GM23248 (cell line): ENCODE data around the gene SF3A1. TPM values are rescaled to one million over a fixed set of nuclear protein-coding genes. Genes with fewer than 3 reads are reported as not detected.

ENCODE experiments used
- DNase-seq: peaks from one replicate; pipeline ENCODE4 v3.0.0-alpha.2; 2015
- H2AFZ ChIP-seq: fragments of 200-600 bp; sonication (generic); 2 replicates; pipeline ENCODE4 v1.6.1; 2016; ENCODE audit warnings: antibody characterized with exemption
- H3F3A ChIP-seq: fragments of 200-600 bp; sonication (generic); 2 replicates; pipeline ENCODE4 v1.6.1; 2016; ENCODE audit warnings: mild to moderate bottlenecking, antibody characterized with exemption, mixed run types; ENCODE audit not compliant: insufficient read depth
- H3K27ac ChIP-seq: fragments of 200-600 bp; sonication (generic); 2 replicates; pipeline ENCODE4 v1.5.1; 2016; ENCODE audit warnings: mild to moderate bottlenecking
- H3K27me3 ChIP-seq: fragments of 200-600 bp; sonication (generic); replicated peaks from 2 replicates; pipeline ENCODE4 v1.6.1; 2016; ENCODE audit warnings: mild to moderate bottlenecking; ENCODE audit not compliant: insufficient read depth
- H3K36me3 ChIP-seq: fragments of 200-600 bp; sonication (generic); 2 replicates; pipeline ENCODE4 v1.6.1; 2016; ENCODE audit warnings: low read depth, mild to moderate bottlenecking
- H3K4me1 ChIP-seq: fragments of 200-600 bp; sonication (generic); 2 replicates; pipeline ENCODE4 v1.6.1; 2016; ENCODE audit warnings: mild to moderate bottlenecking; ENCODE audit not compliant: insufficient read depth
- H3K4me2 ChIP-seq: fragments of 200-600 bp; sonication (generic); one replicate; pipeline ENCODE4 v1.6.1; 2016; ENCODE audit warnings: mild to moderate bottlenecking; ENCODE audit not compliant: unreplicated experiment
- H3K4me3 ChIP-seq: fragments of 200-600 bp; sonication (generic); 2 replicates; pipeline ENCODE4 v1.5.1; 2016; ENCODE audit warnings: mild to moderate bottlenecking
- H3K79me2 ChIP-seq: fragments of 200-600 bp; sonication (generic); 2 replicates; pipeline ENCODE4 v1.6.1; 2016; ENCODE audit warnings: mild to moderate bottlenecking; ENCODE audit not compliant: insufficient read depth
- H3K9ac ChIP-seq: fragments of 200-600 bp; sonication (generic); 2 replicates; pipeline ENCODE4 v1.6.1; 2016; ENCODE audit warnings: mild to moderate bottlenecking
- H3K9me2 ChIP-seq: fragments of 200-600 bp; sonication (generic); 2 replicates; pipeline ENCODE4 v1.6.1; 2016; ENCODE audit warnings: mixed run types, mild to moderate bottlenecking, moderate library complexity; ENCODE audit not compliant: insufficient read depth
- H3K9me3 ChIP-seq: fragments of 200-600 bp; sonication (generic); one replicate; pipeline ENCODE4 v1.6.1; 2017; ENCODE audit warnings: low read depth
- H4K20me1 ChIP-seq: fragments of 200-600 bp; sonication (generic); 2 replicates; pipeline ENCODE4 v1.6.0; 2016; ENCODE audit not compliant: insufficient read depth
- EZH2 ChIP-seq: fragments of 200-600 bp; sonication (generic); IDR thresholded peaks from 2 replicates; pipeline ENCODE4 v1.6.1; 2018; ENCODE audit warnings: antibody characterized with exemption, mild to moderate bottlenecking; ENCODE audit not compliant: insufficient read depth, poor library complexity, severe bottlenecking
- EZH2phosphoT487 ChIP-seq: fragments of 200-600 bp; sonication (generic); IDR thresholded peaks from 2 replicates; pipeline ENCODE4 v1.6.1; 2018; ENCODE audit warnings: antibody characterized with exemption, moderate library complexity, mild to moderate bottlenecking, low read depth; ENCODE audit not compliant: insufficient read depth
- WGBS, 2 experiments: methylation state at CpG; one replicate each; pipeline ENCODE4 v1.1.6; 2015 to 2017; ENCODE audit warnings: low lambda C conversion rate in 2 of 2, low coverage in 1 of 2; ENCODE audit errors: missing lambda C conversion rate in 2 of 2; 5-methylcytosine and 5-hydroxymethylcytosine counted together
- in situ Hi-C: fragments of 300-500 bp; cut with MboI; formaldehyde crosslinking; loops from 2 replicates; pipeline ENCODE4 v1.15.0; 2020
- polyA plus RNA-seq: library from polyadenylated mRNA; unstranded; fragments of >200 nt; fragmentation: Nextera tagmentation; extraction: Ambion mirVana; gene quantifications from 2 replicates; pipeline ENCODE4 v1.2.1, GENCODE V29; 2016
- total RNA-seq: library from RNA; depleted of rRNA; stranded (reverse); fragments of >200 nt; shearing (Covaris generic); gene quantifications from 2 replicates; pipeline ENCODE4 v1.2.3, GENCODE V29; 2014

SF3A1 gene
- total and polyA plus RNA-seq, 2 experiments from 2014 or later = 12.9 to 75.0 TPM

DNA sequence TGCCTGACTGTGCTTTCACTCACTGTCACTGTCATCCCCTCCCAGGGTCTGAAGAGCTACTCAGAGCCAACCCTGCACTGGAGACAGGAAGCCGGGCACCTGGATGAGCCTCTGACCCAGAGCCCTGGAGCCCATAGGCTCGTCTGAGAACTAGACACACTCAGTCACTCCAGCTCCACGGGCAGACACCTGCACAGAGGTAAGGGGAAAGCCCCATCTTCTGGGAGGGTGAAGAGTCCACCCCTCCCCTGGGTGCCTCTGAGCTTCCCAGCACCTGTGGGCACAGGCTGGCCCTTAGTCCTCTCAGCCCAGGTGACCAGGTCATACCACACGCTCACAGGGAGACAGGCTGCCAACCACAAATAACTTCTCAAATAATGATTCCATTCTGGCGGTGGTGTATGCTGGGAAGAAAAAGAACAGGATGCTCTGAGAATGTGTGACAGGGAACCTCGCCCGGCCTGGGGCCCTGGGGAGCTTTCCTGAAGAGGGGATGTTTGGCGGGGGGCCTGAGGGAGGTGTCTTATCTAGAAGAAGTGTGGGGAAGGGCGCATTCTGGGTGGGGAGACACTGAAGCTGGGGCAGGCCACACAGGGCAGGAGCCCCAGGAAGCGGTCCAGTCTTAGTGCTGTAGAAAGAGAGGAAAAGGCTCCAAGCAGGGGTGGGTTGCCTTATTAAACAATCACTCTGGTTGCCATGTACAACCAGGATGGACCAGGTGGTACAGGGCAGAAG, 5.4 kb upstream of the SF3A1 start:
- TF ChIP-seq EZH2 (no peak), EZH2phosphoT487 (no peak)
- Histone ChIP-seq H4K20me1 (no peaks in the 10 kb centered on the region), H3K4me3 (no peak overlapping the region), H3K9ac (no peak overlapping the region), H3K4me2 (no peak overlapping the region), H3K4me1 (no peaks in the 10 kb centered on the region), H3K9me2 (no peaks in the 10 kb centered on the region), H3F3A (no peaks in the 10 kb centered on the region), H3K79me2 (no peaks in the 10 kb centered on the region), H3K36me3 (no peaks in the 10 kb centered on the region), H3K9me3 (no peaks in the 10 kb centered on the region), H2AFZ (no peak overlapping the region), H3K27ac (no peak overlapping the region), H3K27me3 (no peaks in the 10 kb centered on the region)
- 92 to 94% methylated on average over 9 to 10 of the region's 10 CpGs for WGBS, 2 experiments
- in situ Hi-C loops = no loop called here
- DNase-seq = no peak

- Histone ChIP-seq H3F3A (no peaks in the 10 kb centered on the region), H3K9me3 (no peaks in the 10 kb centered on the region), H3K79me2 (peaks cover 30% of the 10 kb centered on the region), H3K4me1 (peaks cover 17% of the 10 kb centered on the region; the same call in 1 of the 2 replicates), H3K36me3 (no peaks in the 10 kb centered on the region), H2AFZ (no peak overlapping the region), H3K9ac (no peak overlapping the region), H3K9me2 (no peaks in the 10 kb centered on the region), H3K27ac (no peak overlapping the region), H3K4me3 (no peak overlapping the region), H3K4me2 (no peak overlapping the region), H3K27me3 (no peaks in the 10 kb centered on the region), H4K20me1 (no peaks in the 10 kb centered on the region)
- WGBS, 2 experiments = 93 to 94% methylated on average over 6 of the region's 6 CpGs
- in situ Hi-C loops = no loop called here
- no peak for TF ChIP-seq EZH2
- no peak for TF ChIP-seq EZH2phosphoT487
- DNase-seq = no peak
Observed at GRCh38 chr22:30358541-30358940, 1.8 kb upstream of the SF3A1 start.

GRCh38 chr22:30357650-30358215, 1.0 kb upstream of the SF3A1 start:
- Histone ChIP-seq H3K36me3 (peaks cover 1% of the 10 kb centered on the region; the same call in 1 of the 2 replicates), H3K4me2 (peak overlapping the region; percentile 99), H3F3A (no peaks in the 10 kb centered on the region), H2AFZ (peak overlapping the region; percentile 96), H3K9me2 (no peaks in the 10 kb centered on the region), H3K27me3 (no peaks in the 10 kb centered on the region), H4K20me1 (no peaks in the 10 kb centered on the region), H3K9me3 (no peaks in the 10 kb centered on the region), H3K27ac (no peak overlapping the region), H3K4me1 (peaks cover 17% of the 10 kb centered on the region; the same call in 1 of the 2 replicates), H3K4me3 (peak overlapping the region; percentile 85), H3K9ac (peak overlapping the region; percentile 90), H3K79me2 (peaks cover 38% of the 10 kb centered on the region)
- in situ Hi-C loops = no loop called here
- TF ChIP-seq EZH2 = no peak
- TF ChIP-seq EZH2phosphoT487 = no peak
- no peak for DNase-seq
- WGBS, 2 experiments = 59 to 66% methylated on average over 21 to 22 of the region's 22 CpGs

DNA sequence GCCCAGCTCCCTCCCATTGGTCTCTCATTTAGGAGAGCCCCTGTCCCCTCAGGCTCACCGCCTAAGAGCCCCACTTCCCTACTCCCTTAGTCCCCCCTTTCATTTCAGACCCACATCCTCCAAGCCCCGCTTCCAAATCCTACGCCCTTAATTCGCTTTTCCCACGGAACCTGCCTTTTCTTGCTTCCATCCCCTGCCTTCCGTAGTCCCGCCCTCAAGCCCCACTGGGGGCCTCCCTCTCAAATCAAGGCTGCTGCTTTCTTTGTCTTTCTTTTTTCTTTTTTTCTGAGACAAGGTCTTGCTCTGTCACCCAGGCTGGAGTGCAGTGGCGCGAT, 509 bp upstream of the SF3A1 start:
- peaks cover 17% of the 10 kb centered on the region; the same call in 1 of the 2 replicates for H3K4me1 ChIP-seq
- H4K20me1 ChIP-seq = no peaks in the 10 kb centered on the region
- peaks cover 6% of the 10 kb centered on the region for H3K36me3 ChIP-seq
- no peak for DNase-seq
- H3K9me3 ChIP-seq = no peaks in the 10 kb centered on the region
- H3K4me3 ChIP-seq = peak overlapping the region; percentile 85
- peak overlapping the region; percentile 96 for H2AFZ ChIP-seq
- no peaks in the 10 kb centered on the region for H3K27me3 ChIP-seq
- peaks cover 43% of the 10 kb centered on the region for H3K79me2 ChIP-seq
- no peaks in the 10 kb centered on the region for H3F3A ChIP-seq
- no peaks in the 10 kb centered on the region for H3K9me2 ChIP-seq
- TF ChIP-seq EZH2 = no peak
- no peak for TF ChIP-seq EZH2phosphoT487
- 2 to 7% methylated on average over 9 of the region's 9 CpGs for WGBS, 2 experiments
- peak overlapping the region; percentile 82 for H3K27ac ChIP-seq
- in situ Hi-C loops = no loop called here
- peak overlapping the region; percentile 90 for H3K9ac ChIP-seq
- peak overlapping the region; percentile 99 for H3K4me2 ChIP-seq
